OCI-LY1 (cell line): ENCODE results near the gene RPL13.

Source experiments
- H2AFZ ChIP-seq: fragments of 200-600 bp; sonication (generic), shearing (Covaris generic); 2 replicates; pipeline ENCODE4 v1.6.0; 2014; ENCODE audit warnings: antibody characterized with exemption, mild to moderate bottlenecking, low read length
- H3F3A ChIP-seq: fragments of 200-600 bp; sonication (generic), shearing (Covaris generic); 2 replicates; pipeline ENCODE4 v1.6.0; 2014; ENCODE audit warnings: mild to moderate bottlenecking, antibody characterized with exemption, low read length, moderate library complexity; ENCODE audit not compliant: insufficient read depth
- H3K27ac ChIP-seq: fragments of 200-600 bp; sonication (generic); 2 replicates; pipeline ENCODE4 v1.5.1; 2014; ENCODE audit warnings: low read length, mixed run types, mild to moderate bottlenecking, low read depth; ENCODE audit not compliant: poor library complexity, severe bottlenecking
- H3K27me3 ChIP-seq: fragments of 200-600 bp; sonication (generic); 2 replicates; pipeline ENCODE4 v1.6.0; 2014; ENCODE audit warnings: antibody characterized with exemption, mild to moderate bottlenecking, low read length, moderate library complexity; ENCODE audit not compliant: insufficient read depth
- H3K36me3 ChIP-seq: fragments of 200-600 bp; sonication (generic); 2 replicates; pipeline ENCODE4 v1.6.1; 2014; ENCODE audit warnings: mild to moderate bottlenecking, antibody characterized with exemption, low read length, moderate library complexity, mixed read lengths; ENCODE audit not compliant: insufficient read depth
- H3K4me1 ChIP-seq: fragments of 200-600 bp; sonication (generic); 2 replicates; pipeline ENCODE4 v1.5.1; 2014; ENCODE audit warnings: mild to moderate bottlenecking, low read length, moderate library complexity; ENCODE audit not compliant: insufficient read depth, severe bottlenecking
- H3K4me2 ChIP-seq: fragments of 200-600 bp; sonication (generic), shearing (Covaris generic); 2 replicates; pipeline ENCODE4 v1.6.1; 2014; ENCODE audit warnings: low read length
- H3K4me3 ChIP-seq: fragments of 200-600 bp; sonication (generic); 2 replicates; pipeline ENCODE4 v1.5.1; 2014; ENCODE audit warnings: low read length, low read depth, mild to moderate bottlenecking, mixed read lengths; ENCODE audit not compliant: poor library complexity, severe bottlenecking
- H3K79me2 ChIP-seq: fragments of 200-600 bp; shearing (Covaris generic); 2 replicates; pipeline ENCODE4 v1.6.1; 2016; ENCODE audit warnings: mixed run types, low read length, mixed read lengths; ENCODE audit not compliant: insufficient read depth
- H3K9ac ChIP-seq: fragments of 200-600 bp; sonication (generic), shearing (Covaris generic); 2 replicates; pipeline ENCODE4 v1.6.1; 2014; ENCODE audit warnings: mild to moderate bottlenecking, low read length, mixed read lengths
- H3K9me2 ChIP-seq: fragments of 200-600 bp; sonication (generic), shearing (Covaris generic); 2 replicates; pipeline ENCODE4 v1.6.1; 2014; ENCODE audit warnings: low read depth, mild to moderate bottlenecking, low read length, mixed read lengths
- H3K9me3 ChIP-seq: fragments of 200-600 bp; shearing (Covaris generic); 2 replicates; pipeline ENCODE4 v1.6.1; 2014; ENCODE audit warnings: low read length, mixed read lengths
- H4K20me1 ChIP-seq: fragments of 200-600 bp; sonication (generic), shearing (Covaris generic); 2 replicates; pipeline ENCODE4 v1.6.0; 2016; ENCODE audit warnings: mild to moderate bottlenecking, low read length; ENCODE audit not compliant: insufficient read depth
- EZH2 ChIP-seq: fragments of 200-600 bp; sonication (generic), shearing (Covaris generic); IDR thresholded peaks from 2 replicates; pipeline ENCODE4 v1.8.0; 2017; ENCODE audit warnings: borderline replicate concordance, mixed run types, mild to moderate bottlenecking, antibody characterized with exemption, low read length, moderate library complexity, mixed read lengths
- TF ChIP-seq, protein P1 (sequence below): fragments of 200-600 bp; sonication (generic), shearing (Covaris generic); IDR thresholded peaks from 2 replicates; pipeline ENCODE4 v1.5.1; 2017; ENCODE audit warnings: mild to moderate bottlenecking, antibody characterized with exemption, low read length, moderate library complexity, mixed read lengths

The RPL13 gene

DNA sequence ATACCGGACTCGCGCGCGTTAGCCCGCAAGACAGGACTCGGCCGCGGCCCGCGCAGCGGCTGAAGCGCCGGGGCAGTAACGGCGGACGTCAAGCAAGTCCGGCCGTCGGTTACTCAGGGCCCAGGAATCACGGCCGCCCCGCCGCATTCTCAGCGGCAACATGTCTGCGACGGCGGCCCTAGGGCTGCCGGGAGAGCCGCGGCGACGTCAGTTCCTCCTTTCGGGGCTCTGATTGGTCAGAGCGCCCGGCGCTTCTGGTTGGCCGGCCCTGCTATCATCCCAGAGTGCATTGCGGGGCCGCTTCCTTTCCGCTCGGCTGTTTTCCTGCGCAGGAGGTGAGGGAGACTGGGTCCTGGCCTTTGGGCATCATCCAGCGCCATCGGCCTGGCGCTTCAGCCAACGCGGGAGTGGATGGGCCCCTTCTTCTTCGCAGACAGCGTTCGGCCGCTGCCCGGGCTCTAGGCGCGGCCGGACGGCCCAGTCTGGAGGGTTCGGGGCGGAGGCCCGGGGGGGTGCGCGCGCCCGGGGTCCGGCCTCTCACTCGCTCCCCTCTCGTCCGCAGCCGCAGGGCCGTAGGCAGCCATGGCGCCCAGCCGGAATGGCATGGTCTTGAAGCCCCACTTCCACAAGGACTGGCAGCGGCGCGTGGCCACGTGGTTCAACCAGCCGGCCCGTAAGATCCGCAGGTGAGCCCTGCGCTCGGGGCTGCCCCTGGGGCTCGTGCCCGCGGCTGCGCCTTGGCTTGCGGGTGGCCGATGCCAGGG is at the start of gene RPL13:
TSS of gene RPL13 (plus strand) at position 305 of the 764 bp plus-strand sequence. CDS start at position 583, 278 bp downstream.
- Histone ChIP-seq H3K4me3 (peak within 1 kb of the TSS; percentile 99), H3K9me3 (no peaks in the 10 kb centered on the region), H3K9ac (peak within 1 kb of the TSS; percentile 98), H3K27me3 (no peaks in the 10 kb centered on the region), H3K27ac (peak within 1 kb of the TSS; percentile 61), H3K79me2 (peaks cover 4% of the 10 kb centered on the region; the same call in 1 of the 2 replicates), H3K36me3 (peaks cover 60% of the 10 kb centered on the region), H3F3A (peaks cover 24% of the 10 kb centered on the region), H4K20me1 (no peaks in the 10 kb centered on the region), H3K4me2 (peak within 1 kb of the TSS; percentile 92), H3K4me1 (peaks cover 60% of the 10 kb centered on the region), H3K9me2 (no peaks in the 10 kb centered on the region), H2AFZ (no peak within 1 kb of the TSS)
- TF ChIP-seq EZH2: no peak
- TF ChIP-seq, protein P1, sequence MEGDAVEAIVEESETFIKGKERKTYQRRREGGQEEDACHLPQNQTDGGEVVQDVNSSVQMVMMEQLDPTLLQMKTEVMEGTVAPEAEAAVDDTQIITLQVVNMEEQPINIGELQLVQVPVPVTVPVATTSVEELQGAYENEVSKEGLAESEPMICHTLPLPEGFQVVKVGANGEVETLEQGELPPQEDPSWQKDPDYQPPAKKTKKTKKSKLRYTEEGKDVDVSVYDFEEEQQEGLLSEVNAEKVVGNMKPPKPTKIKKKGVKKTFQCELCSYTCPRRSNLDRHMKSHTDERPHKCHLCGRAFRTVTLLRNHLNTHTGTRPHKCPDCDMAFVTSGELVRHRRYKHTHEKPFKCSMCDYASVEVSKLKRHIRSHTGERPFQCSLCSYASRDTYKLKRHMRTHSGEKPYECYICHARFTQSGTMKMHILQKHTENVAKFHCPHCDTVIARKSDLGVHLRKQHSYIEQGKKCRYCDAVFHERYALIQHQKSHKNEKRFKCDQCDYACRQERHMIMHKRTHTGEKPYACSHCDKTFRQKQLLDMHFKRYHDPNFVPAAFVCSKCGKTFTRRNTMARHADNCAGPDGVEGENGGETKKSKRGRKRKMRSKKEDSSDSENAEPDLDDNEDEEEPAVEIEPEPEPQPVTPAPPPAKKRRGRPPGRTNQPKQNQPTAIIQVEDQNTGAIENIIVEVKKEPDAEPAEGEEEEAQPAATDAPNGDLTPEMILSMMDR: no peak

DNA sequence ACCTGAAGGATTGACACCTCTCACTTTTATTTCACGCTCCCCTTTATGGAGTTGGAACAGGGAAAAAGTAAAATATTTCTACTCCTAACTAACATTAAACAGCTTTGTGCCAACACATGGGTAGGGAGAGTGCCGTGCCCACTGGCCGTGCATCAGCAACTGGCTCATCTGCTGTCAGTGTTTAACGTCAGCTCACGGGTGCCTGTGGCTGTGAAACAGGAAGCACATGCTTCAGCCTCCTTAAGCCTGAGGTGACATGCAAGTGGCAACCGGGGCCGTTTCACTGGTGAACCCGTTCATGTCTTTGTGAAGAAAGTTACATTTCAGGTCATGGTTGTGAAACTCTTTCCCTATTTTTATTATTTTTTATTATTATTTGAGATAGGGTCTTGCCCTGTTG is 49.1 kb upstream of the RPL13 start:
- Histone ChIP-seq H3K9me2 (no peaks in the 10 kb centered on the region), H4K20me1 (no peaks in the 10 kb centered on the region), H3K4me2 (no peak overlapping the region), H3K27ac (peak overlapping the region; percentile 64), H3K79me2 (peaks cover 14% of the 10 kb centered on the region), H3K9ac (no peak overlapping the region), H3K4me1 (peaks cover 36% of the 10 kb centered on the region), H3K36me3 (peaks cover 50% of the 10 kb centered on the region), H2AFZ (no peak overlapping the region), H3K4me3 (no peak overlapping the region), H3K27me3 (no peaks in the 10 kb centered on the region), H3F3A (no peaks in the 10 kb centered on the region), H3K9me3 (no peaks in the 10 kb centered on the region)
- TF ChIP-seq, protein P1: no peak
- TF ChIP-seq EZH2: no peak

DNA sequence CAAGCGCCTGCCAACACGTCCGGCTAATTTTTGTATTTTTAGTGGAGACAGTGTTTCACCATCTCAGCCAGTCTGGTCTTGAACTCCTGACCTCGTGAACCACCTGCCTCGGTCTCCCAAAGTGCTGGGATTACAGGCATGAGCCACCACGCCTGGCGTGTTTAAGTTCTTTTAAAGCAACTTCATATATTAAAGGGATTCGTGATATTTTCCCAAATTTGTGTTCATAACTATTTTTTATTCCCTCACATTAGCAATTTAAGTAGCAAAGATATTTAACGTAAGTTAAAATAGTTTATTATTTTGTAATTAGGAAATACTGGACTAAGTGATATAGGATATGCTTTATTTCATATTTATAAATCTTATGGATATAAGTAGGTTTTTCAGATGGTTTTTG is 48.0 kb upstream of the RPL13 start:
- no peaks in the 10 kb centered on the region for H3F3A ChIP-seq
- no peak overlapping the region for H3K27ac ChIP-seq
- no peaks in the 10 kb centered on the region for H4K20me1 ChIP-seq
- H3K36me3 ChIP-seq: peaks cover 61% of the 10 kb centered on the region
- no peaks in the 10 kb centered on the region for H3K9me2 ChIP-seq
- no peak overlapping the region for H3K4me3 ChIP-seq
- H3K27me3 ChIP-seq: no peaks in the 10 kb centered on the region
- no peaks in the 10 kb centered on the region for H3K9me3 ChIP-seq
- peaks cover 14% of the 10 kb centered on the region for H3K79me2 ChIP-seq
- peaks cover 26% of the 10 kb centered on the region for H3K4me1 ChIP-seq
- H3K9ac ChIP-seq: no peak overlapping the region
- H3K4me2 ChIP-seq: no peak overlapping the region
- TF ChIP-seq EZH2: no peak
- TF ChIP-seq, protein P1: no peak
- H2AFZ ChIP-seq: no peak overlapping the region
